IMR-90 (cell line): ENCODE results near the gene PSPH.

Experiments
- POLR2A ChIP-seq: IDR thresholded peaks from 2 replicates; pipeline ENCODE4 v1.6.1; 2012; ENCODE audit warnings: mild to moderate bottlenecking, low read depth, low read length
- RAD21 ChIP-seq: IDR thresholded peaks from 2 replicates; pipeline ENCODE4 v1.6.1; 2012; ENCODE audit warnings: low read length, improper control_type of control experiment
- USF2 ChIP-seq: fragments of 150-350 bp; IDR thresholded peaks from 2 replicates; pipeline ENCODE4 v1.6.1; 2017; ENCODE audit warnings: mild to moderate bottlenecking, antibody characterized with exemption, low read length, low read depth
- TF ChIP-seq, protein P1 (sequence below): conservative IDR thresholded peaks from 2 replicates; pipeline ENCODE4 v1.5.1; 2012; ENCODE audit warnings: mild to moderate bottlenecking, low read depth, low read length, improper control_type of control experiment

DNA sequence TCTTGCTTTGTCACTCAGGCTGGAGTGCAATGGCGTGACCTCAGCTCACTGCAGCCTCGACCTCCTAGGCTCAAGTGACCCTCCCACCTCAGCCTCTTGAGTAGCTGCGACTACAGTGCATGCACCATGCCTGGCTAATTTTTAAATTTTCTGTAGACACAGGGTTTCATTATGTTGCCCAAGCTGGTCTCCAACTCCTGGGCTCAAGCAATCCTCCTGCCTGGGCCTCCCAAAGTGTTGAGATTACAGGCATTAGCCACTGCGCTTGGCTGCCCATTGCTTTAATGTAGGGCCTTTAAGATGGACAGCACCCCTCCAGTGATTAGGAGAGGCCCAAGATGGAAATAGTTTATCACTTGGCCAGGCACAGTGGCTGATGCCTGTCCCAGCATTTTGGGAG is 47.5 kb downstream of the PSPH start:
- TF ChIP-seq, protein P1, sequence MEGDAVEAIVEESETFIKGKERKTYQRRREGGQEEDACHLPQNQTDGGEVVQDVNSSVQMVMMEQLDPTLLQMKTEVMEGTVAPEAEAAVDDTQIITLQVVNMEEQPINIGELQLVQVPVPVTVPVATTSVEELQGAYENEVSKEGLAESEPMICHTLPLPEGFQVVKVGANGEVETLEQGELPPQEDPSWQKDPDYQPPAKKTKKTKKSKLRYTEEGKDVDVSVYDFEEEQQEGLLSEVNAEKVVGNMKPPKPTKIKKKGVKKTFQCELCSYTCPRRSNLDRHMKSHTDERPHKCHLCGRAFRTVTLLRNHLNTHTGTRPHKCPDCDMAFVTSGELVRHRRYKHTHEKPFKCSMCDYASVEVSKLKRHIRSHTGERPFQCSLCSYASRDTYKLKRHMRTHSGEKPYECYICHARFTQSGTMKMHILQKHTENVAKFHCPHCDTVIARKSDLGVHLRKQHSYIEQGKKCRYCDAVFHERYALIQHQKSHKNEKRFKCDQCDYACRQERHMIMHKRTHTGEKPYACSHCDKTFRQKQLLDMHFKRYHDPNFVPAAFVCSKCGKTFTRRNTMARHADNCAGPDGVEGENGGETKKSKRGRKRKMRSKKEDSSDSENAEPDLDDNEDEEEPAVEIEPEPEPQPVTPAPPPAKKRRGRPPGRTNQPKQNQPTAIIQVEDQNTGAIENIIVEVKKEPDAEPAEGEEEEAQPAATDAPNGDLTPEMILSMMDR: no peak
- no peak for TF ChIP-seq USF2
- no peak for TF ChIP-seq POLR2A
- no peak for TF ChIP-seq RAD21
